ENCODE results near the gene TCF7L2.

Gene TCF7L2

DNA sequence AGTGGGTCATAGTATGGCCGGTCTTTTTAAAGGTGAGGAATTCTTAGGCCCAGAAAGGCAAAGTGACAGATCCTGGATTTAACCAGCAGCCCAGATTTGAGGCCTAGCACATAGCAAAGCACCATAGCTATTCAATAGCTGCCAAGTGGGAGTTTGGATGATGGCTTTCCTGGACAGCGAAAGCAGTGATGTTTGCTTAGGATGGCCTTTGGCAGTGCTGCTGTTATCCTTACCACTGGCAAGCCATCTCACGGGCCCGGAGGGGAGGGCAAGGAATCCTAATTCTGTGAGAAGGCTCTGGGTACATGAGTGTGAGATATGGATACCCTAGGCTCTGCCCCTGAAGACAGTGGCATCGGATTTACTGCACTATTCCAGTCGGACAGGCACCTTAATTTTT lies 50.4 kb downstream of the TCF7L2 start:
- no peak for DNase-seq (ENCODE audit: low spot score)

- DNase-seq (ENCODE audit: low spot score): no peak
Observed at GRCh38 chr10:113000876-113001598, 51.0 kb downstream of the TCF7L2 start.

DNA sequence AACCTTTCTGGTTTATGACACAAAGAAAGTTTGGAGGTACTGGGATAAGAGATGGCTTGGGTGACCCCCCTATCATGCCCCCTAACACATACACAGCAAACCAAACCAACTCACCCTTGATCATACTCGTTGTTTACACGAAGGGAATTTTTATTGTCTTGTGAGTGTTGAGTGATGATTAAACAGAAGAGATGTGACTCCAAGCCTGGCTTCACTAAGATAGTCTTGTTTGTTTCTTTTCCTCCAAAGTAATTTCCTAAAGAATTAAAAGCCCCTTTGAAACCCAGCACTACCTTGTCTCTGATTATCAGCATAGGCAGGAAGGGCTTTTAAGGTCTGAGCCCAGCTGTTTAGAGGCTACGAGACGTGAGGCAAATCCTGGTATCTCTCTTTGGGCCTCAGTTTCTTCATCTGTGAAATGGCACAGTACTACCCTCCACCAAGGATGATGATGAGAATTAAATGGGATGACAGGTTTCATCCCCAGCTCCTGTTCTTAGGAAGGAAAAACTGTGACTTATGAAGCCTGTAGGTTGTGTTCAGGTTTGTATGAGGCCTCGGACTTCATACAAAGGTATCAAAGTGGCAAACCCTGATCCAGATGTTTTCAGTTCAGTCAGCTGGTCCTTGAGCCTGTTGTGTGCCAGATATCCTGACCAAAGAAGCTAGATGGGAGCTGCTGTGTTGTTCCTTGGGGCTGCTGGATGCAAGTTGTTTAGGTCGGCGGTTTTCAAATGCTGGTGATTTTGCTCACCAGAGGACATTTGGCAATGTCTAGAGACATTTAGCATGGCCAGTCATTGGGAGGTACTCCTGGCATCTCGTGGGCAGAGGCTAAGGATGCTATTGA lies 51.8 kb downstream of the TCF7L2 start:
- no peak for DNase-seq (ENCODE audit: low spot score)

- DNase-seq (ENCODE audit: low spot score): no peak
Observed at GRCh38 chr10:113002449-113002777, 52.4 kb downstream of the TCF7L2 start.

DNA sequence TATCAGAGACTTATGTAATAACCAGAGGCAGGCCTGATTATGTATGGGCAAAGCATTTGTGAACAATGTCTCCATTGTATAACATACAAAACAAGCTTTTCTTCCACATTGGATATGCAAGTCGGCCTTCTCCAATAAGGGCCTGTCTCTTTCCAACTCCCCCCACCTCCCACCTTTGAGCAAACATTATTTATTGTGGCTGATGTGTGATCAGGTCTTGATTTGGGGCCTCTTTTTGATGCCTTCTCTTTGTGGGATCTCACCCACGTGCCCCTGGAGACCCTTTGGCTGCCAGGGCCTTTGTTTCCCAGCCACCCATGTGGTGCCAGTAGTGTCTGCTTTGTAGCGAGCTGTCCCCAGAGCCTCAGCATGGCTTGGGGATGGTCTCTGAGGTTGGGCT lies 53.0 kb downstream of the TCF7L2 start:
- no peak for DNase-seq (ENCODE audit: low spot score)

GRCh38 chr10:113004069-113004618 lies 54.1 kb downstream of the TCF7L2 start:
- no peak for DNase-seq (ENCODE audit: low spot score)

DNA sequence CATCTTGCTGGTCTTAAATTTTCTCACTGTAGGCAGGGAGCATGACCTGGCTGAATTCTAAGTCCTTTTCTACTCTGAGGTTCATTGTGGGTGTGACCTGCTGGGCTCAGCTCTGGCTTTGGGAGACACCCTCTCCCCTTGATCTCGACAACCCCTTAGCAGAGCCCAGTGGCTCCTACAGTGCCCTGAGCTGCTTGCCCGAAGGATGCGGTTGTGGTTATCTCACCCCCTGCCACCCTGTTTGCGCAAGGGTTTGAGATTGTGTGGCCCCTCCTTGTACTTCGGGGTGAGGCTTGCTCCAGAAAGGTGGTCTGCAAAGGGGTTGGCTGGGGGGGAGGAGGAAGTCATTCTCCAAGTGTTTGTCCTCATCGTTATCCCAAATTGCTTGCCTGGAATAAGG lies 55.3 kb downstream of the TCF7L2 start:
- no peak for DNase-seq (ENCODE audit: low spot score)

DNA sequence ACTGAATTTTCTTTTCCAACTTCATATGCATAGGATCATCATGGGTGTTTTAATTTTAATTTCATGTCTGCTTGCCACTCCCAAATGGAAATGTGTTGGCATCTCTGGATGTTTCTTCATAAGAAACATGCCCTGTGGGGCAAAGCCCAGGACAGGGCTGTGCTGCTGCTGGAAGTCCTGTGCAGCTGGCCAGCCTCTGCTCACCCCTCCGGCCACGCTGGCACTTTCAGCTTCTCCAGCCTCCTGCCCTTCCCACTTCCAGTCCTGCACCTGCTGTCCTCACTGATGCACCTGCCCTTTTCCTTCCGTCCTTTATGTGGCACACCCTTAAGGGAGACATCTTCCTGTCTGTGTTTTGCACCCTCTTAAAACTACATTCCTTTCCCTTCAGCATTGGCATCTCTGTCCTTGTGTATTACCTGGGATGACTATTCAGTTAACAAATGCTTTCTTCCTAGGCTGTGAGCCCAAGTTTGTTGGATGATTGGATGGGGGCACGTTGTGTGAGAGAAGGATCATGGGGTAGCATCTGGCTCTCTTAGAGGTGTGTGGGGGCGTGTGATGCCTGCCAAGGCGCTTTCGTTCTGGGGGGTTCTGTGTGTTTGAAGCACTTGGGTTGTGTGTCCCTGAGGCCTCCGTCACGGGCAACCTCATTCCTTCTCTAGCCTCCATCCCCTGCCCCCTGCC lies 56.8 kb downstream of the TCF7L2 start:
- DNase-seq (ENCODE audit: low spot score): no peak

- no peak for DNase-seq (ENCODE audit: low spot score)
Observed at GRCh38 chr10:113007343-113007771, 57.3 kb downstream of the TCF7L2 start.

DNA sequence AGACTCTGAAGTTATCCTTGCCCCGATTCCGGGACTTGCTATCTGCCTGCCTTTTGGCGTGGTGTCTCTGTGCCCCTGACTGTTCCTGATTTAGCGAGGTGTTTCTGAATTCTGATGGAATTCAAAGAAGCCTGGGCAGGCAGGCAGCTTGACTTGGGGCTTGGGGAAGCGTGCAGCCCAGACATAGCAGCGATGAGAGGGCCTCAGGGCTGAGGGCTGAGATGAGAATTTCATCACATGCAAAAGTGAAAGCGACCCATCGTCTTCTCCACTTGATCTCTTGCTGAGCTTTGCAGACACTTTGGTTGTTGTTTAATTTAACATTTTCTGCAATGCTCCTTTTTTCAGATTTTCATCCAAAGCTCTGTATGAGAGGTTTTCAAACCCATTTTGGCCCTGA lies 57.8 kb downstream of the TCF7L2 start:
- DNase-seq (ENCODE audit: low spot score): peak; percentile 48

GRCh38 chr10:113011592-113012374 lies 61.7 kb downstream of the TCF7L2 start:
- no peak for DNase-seq (ENCODE audit: low spot score)

DNA sequence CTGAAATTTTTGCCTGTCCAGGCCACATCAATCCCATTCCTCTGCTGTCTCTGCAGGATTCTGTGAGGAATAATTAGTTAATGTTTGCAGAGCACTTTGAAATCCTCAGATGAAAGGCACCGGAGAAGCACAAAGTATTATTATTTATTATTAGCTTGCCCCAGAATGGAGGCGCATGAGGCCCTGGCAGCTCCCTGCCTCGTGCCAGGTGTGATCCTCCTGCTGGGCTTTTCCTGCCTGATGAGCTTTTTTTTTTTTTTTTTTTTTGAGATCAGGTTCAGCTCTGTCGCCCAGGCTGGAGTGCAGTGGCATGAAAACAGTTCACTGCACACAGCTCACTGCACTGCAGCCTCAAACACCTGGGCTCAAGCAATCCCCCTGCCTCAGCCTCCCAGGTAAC lies 65.2 kb downstream of the TCF7L2 start:
- DNase-seq (ENCODE audit: low spot score): no peak

DNA sequence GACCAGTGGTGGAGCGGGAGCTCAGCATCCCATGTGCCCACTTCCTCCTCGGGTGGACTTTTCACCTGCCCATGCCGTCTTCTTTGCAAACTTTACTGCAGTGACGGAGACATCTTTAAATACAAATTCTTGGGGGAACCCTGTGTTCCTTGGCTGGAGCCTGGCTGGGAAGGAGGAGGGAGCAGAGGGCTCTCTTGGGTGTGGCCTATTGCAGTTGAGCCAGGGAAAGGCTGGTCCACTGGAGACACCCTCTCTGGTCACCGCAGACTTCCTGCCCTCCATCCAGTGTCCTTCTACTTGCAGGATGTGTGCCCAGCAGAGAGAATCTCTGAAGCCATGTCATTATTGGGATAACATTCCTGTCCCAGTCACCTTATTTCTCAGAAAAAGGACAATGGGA lies 67.3 kb downstream of the TCF7L2 start:
- DNase-seq (ENCODE audit: low spot score): no peak

GRCh38 chr10:113018034-113018433 lies 68.0 kb downstream of the TCF7L2 start:
- DNase-seq (ENCODE audit: low spot score): no peak

- DNase-seq (ENCODE audit: low spot score): no peak
Observed at GRCh38 chr10:113019096-113019495, 69.0 kb downstream of the TCF7L2 start.

DNA sequence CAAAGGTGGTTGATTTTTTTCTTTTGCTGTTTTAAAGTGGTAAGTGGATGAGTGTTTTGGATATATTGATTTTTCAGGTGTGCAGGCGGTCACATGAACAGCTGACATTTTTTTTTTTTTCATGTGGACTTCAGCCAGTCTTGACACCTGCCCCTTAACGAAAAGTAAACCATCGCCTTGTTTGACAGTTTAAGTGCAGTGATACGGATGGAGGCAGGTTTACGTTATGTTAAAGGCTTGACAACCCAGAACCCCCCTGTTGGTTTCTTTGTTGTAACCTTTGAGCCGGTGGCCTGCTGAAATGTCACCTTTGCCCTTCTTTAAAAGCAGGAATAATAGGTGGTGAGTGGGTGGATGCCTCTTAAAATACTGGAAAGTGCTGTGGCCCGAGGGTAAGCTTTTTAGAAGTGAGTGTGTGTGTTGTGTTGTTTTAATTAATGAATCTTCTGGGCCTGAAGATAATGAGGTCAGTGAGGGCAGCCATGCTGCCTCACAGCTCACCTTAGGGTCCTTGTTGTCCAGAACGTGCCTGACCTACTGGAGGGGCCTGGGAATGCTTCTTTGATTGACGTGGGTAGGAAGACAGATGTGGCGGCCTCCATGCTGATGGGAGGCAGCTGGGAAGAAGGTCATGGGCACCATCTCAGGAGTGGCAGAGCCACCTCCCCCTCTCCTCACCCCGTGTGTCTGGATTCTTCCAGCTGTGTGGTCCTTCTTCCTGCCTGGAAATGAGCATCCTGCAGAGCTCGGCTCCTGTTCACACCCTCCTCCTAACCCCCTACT lies 69.8 kb downstream of the TCF7L2 start:
- DNase-seq (ENCODE audit: low spot score): no peak

DNA sequence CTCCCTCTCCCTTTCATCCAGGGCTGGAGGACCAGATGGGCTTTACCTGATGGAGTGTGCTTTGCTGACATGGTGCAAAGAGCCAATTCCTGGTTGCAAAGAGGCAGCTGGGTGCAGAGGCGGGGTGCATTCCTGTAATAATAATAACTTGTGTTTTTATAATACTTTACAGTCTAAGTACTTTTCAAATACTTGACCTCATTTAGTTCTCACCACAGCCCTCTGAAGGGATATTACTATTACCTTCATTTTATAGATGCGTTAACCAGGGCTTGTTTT lies 70.4 kb downstream of the TCF7L2 start:
- DNase-seq (ENCODE audit: low spot score): no peak

DNA sequence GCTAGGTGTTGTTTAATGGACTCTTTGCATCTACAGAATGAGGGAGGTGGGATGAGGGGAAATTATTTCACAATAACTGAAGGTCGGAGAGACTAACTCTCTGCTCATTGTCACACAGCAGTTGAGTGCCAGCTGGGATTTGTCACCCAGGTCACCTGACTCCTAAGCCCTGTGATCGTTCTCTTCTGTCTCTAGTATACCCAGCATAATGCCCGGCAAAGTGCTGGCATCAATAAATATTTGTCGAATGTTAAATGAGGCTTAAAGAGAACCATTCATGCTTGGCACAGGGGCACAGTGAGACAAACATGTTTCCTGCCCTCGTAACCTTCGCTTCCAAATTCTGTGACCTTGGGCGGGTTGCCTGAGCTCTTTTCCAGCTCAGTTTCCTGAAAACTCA lies 70.8 kb downstream of the TCF7L2 start:
- DNase-seq (ENCODE audit: low spot score): no peak

GRCh38 chr10:113021268-113022040 lies 71.4 kb downstream of the TCF7L2 start:
- no peak for DNase-seq (ENCODE audit: low spot score)

DNA sequence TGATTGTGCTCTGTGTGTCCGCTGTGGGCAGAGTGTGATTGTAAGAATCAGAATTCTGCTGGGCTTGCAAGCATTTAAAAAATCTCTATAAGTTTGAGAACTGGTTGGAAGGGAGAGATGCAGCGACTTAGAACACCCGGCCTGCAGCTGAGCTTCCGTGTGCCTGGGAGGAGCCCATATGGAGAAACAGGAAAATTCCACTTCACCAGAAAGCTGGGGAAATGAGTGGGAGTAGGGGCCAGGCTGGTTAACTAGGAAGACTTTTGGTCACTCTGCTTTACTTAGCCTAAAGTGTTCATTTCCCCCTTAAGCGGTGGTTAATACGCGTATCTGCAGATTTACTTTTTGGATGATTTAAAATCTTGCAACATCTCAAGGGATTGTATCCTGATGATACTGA lies 72.2 kb downstream of the TCF7L2 start:
- DNase-seq (ENCODE audit: low spot score): no peak

GRCh38 chr10:113023017-113023416 lies 73.0 kb downstream of the TCF7L2 start:
- no peak for DNase-seq (ENCODE audit: low spot score)
